Measurements from ENCODE around the gene BORCS8. TPM values are rescaled to one million over a fixed set of nuclear protein-coding genes. Genes with fewer than 3 reads are reported as not detected.

The BORCS8 gene
- total and polyA plus RNA-seq, 2 of the 13 experiments (the other 11 are each of a cell fraction or from before 2014, with no cell fraction given), result 9.6 to 13.3 TPM

GRCh38 chr19:19146865-19147264, 45.1 kb downstream of the BORCS8 start:
- ChIA-PET POLR2A (no interaction called here), CTCF (ENCODE audit: low intra/inter-chr PET ratio, low total read pairs) (interaction anchor here (5.0 kb wide), 1 partner anchor 28 kb away, joined by 88 read pairs; no protein-coding TSS in a partner anchor)
- no peaks in the 10 kb centered on the region for H3K9me3 ChIP-seq (ENCODE audit: low read length)
- H3K4me2 ChIP-seq (ENCODE audit: low read depth, low read length), result no peak overlapping the region
- DNase-seq (ENCODE audit: low spot score), result no peak
- no peaks in the 10 kb centered on the region for H3K27me3 ChIP-seq (ENCODE audit: control insufficient read depth in 1 of 2, insufficient read depth in 2 of 2, low read length in 2 of 2)
- no peak overlapping the region for H2AFZ ChIP-seq (ENCODE audit: low read length)
- H3K9ac ChIP-seq (ENCODE audit: insufficient read depth, low read depth, low read length), result no peak overlapping the region
- TF ChIP-seq MIER2 (CRISPR knock-in tag; IDR thresholded peaks at IDR 0.05), result no peak
- no peak for TF ChIP-seq ZNF839 (CRISPR knock-in tag; IDR thresholded peaks at IDR 0.05; ENCODE audit: borderline replicate concordance)
- TF ChIP-seq ZNF652 (CRISPR knock-in tag; IDR thresholded peaks at IDR 0.05; ENCODE audit: borderline replicate concordance, low read depth), result no peak
- TF ChIP-seq ZNF598 (CRISPR knock-in tag; IDR thresholded peaks at IDR 0.05; ENCODE audit: borderline replicate concordance), result no peak
- TF ChIP-seq ZNF280D (CRISPR knock-in tag; IDR thresholded peaks at IDR 0.05), result no peak
- TF ChIP-seq ZZZ3 (CRISPR knock-in tag; IDR thresholded peaks at IDR 0.05; ENCODE audit: borderline replicate concordance), result no peak
- TF ChIP-seq DR1 (CRISPR knock-in tag; IDR thresholded peaks at IDR 0.05), result no peak
- TF ChIP-seq SMAD3 (CRISPR knock-in tag; IDR thresholded peaks at IDR 0.05), result no peak
- no peak for TF ChIP-seq ZNF180 (CRISPR knock-in tag; IDR thresholded peaks at IDR 0.05; ENCODE audit: borderline replicate concordance, low read depth)
- TF ChIP-seq ZNF749 (CRISPR knock-in tag; IDR thresholded peaks at IDR 0.05; ENCODE audit: borderline replicate concordance), result no peak
- no peak for TF ChIP-seq MATR3 (CRISPR knock-in tag; IDR thresholded peaks at IDR 0.05)
- no peak for TF ChIP-seq CHD2 (IDR thresholded peaks at IDR 0.05; ENCODE audit: low read depth, low read length)
- TF ChIP-seq TSC22D2 (CRISPR knock-in tag; IDR thresholded peaks at IDR 0.05; ENCODE audit: borderline replicate concordance), result no peak
- peaks cover 2 to 11% of the 10 kb centered on the region in 2 experiments; a peak in 3 of 5 replicates for H3K36me3 ChIP-seq (replicated peaks in 1 of 2; ENCODE audit: control insufficient read depth in 1 of 2, insufficient read depth in 2 of 2, low read length in 2 of 2)
- H3K27ac ChIP-seq (ENCODE audit: extremely low read length, insufficient read depth, low read length), result no peak overlapping the region
- BruUV-seq (replicated peaks), result no TSS peak
- 100% methylated on average over 4 of the region's 7 CpGs for WGBS (ENCODE audit: low lambda C conversion rate)
- in situ Hi-C loops (cut with HindIII; ENCODE audit: extremely low pct_ligation_motif_present, low pct_unique_long_range_greater_than_20kb), result no loop called here
- H3K79me2 ChIP-seq (ENCODE audit: insufficient read depth, low read length), result no peaks in the 10 kb centered on the region
- no peak overlapping the region for H3K4me3 ChIP-seq (replicated peaks in 1 of 3; ENCODE audit: insufficient read depth in 1 of 3, low read depth in 2 of 3, low read length in 3 of 3)
- H3K4me1 ChIP-seq (ENCODE audit: insufficient read depth, low read length), result no peaks in the 10 kb centered on the region
- FAIRE-seq, result no peak
- intact Hi-C loops (cut with micrococcal nuclease; ENCODE audit: unreplicated experiment), result loop anchor here (1.0 kb wide), 1 partner anchor 28 kb away; no protein-coding TSS in a partner anchor
- no peak for ATAC-seq
- no peaks in the 10 kb centered on the region for H4K20me1 ChIP-seq (ENCODE audit: insufficient read depth, low read length)
